K562 (cell line): Measurements from ENCODE around the gene PI4KA. TPM values are rescaled to one million over a fixed set of nuclear protein-coding genes. Genes with fewer than 3 reads are reported as not detected.

Experiments
- E2F3 ChIP-seq: fragments of 250-450 bp; sonication (Bioruptor Pico); IDR thresholded peaks from 2 replicates; pipeline ENCODE4 v1.4.0; 2020; ENCODE audit warnings: mild to moderate bottlenecking
- FOS ChIP-seq: IDR thresholded peaks from 3 replicates; pipeline ENCODE4 v1.6.1; 2011; ENCODE audit not compliant: insufficient read length; ENCODE audit errors: extremely low read depth
- GTF2E2 ChIP-seq: fragments of 200-800 bp; sonication (Bioruptor generic); IDR thresholded peaks from 2 replicates; pipeline ENCODE4 v1.6.1; 2016; ENCODE audit warnings: missing genetic modification characterization, missing compliant biosample characterization
- IFI16 ChIP-seq: fragments of 250-450 bp; sonication (Bioruptor Pico); IDR thresholded peaks from 2 replicates; pipeline ENCODE4 v2.1.2; 2022; ENCODE audit warnings: mild to moderate bottlenecking, inconsistent platforms
- MXD1 ChIP-seq: fragments of 250-450 bp; sonication (Bioruptor Pico); IDR thresholded peaks from 2 replicates; pipeline ENCODE4 v1.8.0; 2021; ENCODE audit warnings: borderline replicate concordance, mild to moderate bottlenecking, moderate library complexity; ENCODE audit not compliant: poor library complexity, severe bottlenecking
- PPARD ChIP-seq: fragments of 250-450 bp; sonication (Bioruptor Pico); IDR thresholded peaks from 2 replicates; pipeline ENCODE4 v1.8.0; 2022; ENCODE audit warnings: inconsistent platforms, mild to moderate bottlenecking, moderate library complexity
- SUPT5H ChIP-seq: fragments of 450-650 bp; IDR thresholded peaks from 2 replicates; pipeline ENCODE4 v1.6.1; 2016
- ZBTB40 ChIP-seq, 2 experiments: fragments of 450-650 bp in 1 of 2; sonication (generic) in 1 of 2; formaldehyde crosslinking in 1 of 2; IDR thresholded peaks; 2 replicates each; pipeline versions ENCODE4 v1.7.1 to v1.9.0; 2016 to 2022; ENCODE audit warnings: inconsistent platforms in 1 of 2, mild to moderate bottlenecking in 1 of 2, missing genetic modification reagents in 1 of 2
- ZBTB43 ChIP-seq: sonication (generic); formaldehyde crosslinking; IDR thresholded peaks from 2 replicates; pipeline ENCODE4 v1.8.0; 2023; ENCODE audit warnings: mild to moderate bottlenecking, missing genetic modification reagents
- ZC3H4 ChIP-seq: sonication (generic); formaldehyde crosslinking; IDR thresholded peaks from 2 replicates; pipeline ENCODE4 v1.9.0; 2021; ENCODE audit warnings: missing genetic modification reagents, borderline replicate concordance
- ZNF282 ChIP-seq: sonication (generic); formaldehyde crosslinking; IDR thresholded peaks from 2 replicates; pipeline ENCODE4 v1.8.1; 2023; ENCODE audit warnings: missing genetic modification reagents
- ZNF347 ChIP-seq: fragments of 450-650 bp; formaldehyde crosslinking; IDR thresholded peaks from 2 replicates; pipeline ENCODE4 v1.4.0; 2020; ENCODE audit warnings: low read depth, mild to moderate bottlenecking, moderate library complexity
- ZNF445 ChIP-seq: fragments of 250-450 bp; sonication (Bioruptor Pico); IDR thresholded peaks from 2 replicates; pipeline ENCODE4 v1.4.0; 2020; ENCODE audit warnings: low read depth, mild to moderate bottlenecking, moderate library complexity
- ZNF830 ChIP-seq: fragments of 250-450 bp; sonication (Bioruptor Pico); IDR thresholded peaks from 2 replicates; pipeline ENCODE4 v1.5.0; 2021; ENCODE audit warnings: mild to moderate bottlenecking
- polyA plus RNA-seq, 8 experiments: library from polyadenylated mRNA; depleted of rRNA in 4 of 8; stranded (reverse) in 5 of 8; unstranded in 3 of 8; fragments of >200 nt; fragmentation: Nextera tagmentation in 2 of 8; fragmentation: Illumina TruSeq in 1 of 8; extraction: Ambion mirVana in 2 of 8; extraction: Trizol in 1 of 8; gene quantifications; 2 replicates each; pipeline versions ENCODE4 v1.2.1 to v1.2.3, GENCODE V29; 2011 to 2014; ENCODE audit warnings: inconsistent platforms in 1 of 8, missing spikeins in 1 of 8
- total RNA-seq, 7 experiments: library from RNA; depleted of rRNA in 6 of 7; stranded (reverse); fragments of >200 nt in 6 of 7; fragmentation: Illumina TruSeq in 2 of 7; extraction: Trizol in 2 of 7; gene quantifications; 2 replicates each; pipeline versions ENCODE4 v1.2.1 to v1.2.3, GENCODE V29; 2011 to 2021; ENCODE audit warnings: low replicate concordance in 1 of 7

The PI4KA gene
- total and polyA plus RNA-seq, 9 of the 15 experiments (the other 6 are each of a cell fraction or from before 2014, with no cell fraction given) = 7.3 to 187 (median 84.7) TPM

GRCh38 chr22:20748082-20748481 lies 110.5 kb downstream of the PI4KA start (continued):
- no peak for TF ChIP-seq ZNF347 (CRISPR knock-in tag)
- no peak for TF ChIP-seq MXD1 (CRISPR knock-in tag)
- TF ChIP-seq ZBTB40 (IDR thresholded peaks at IDR 0.05) = no peak
- TF ChIP-seq ZBTB40 (CRISPR knock-in tag; IDR thresholded peaks at IDR 0.05) = peak; percentile 12; the same call in 1 of the 2 replicates
- TF ChIP-seq PPARD (CRISPR knock-in tag) = no peak
- no peak for TF ChIP-seq E2F3 (CRISPR knock-in tag)
- 0 out of 2 replicates have a peak, but pooled peaks have one; percentile 16 for TF ChIP-seq ZNF282 (CRISPR knock-in tag)
- TF ChIP-seq ZNF830 (CRISPR knock-in tag) = 0 out of 2 replicates have a peak, but pooled peaks have one; percentile 14
- no peak for TF ChIP-seq SUPT5H
- no peak for TF ChIP-seq ZNF445
- TF ChIP-seq ZC3H4 (CRISPR knock-in tag) = 0 out of 2 replicates have a peak, but pooled peaks have one; percentile 28
- TF ChIP-seq GTF2E2 (tag) = no peak
- TF ChIP-seq FOS = no peak
- no peak for TF ChIP-seq IFI16 (CRISPR knock-in tag)
- TF ChIP-seq ZBTB43 = no peak
